ENCODE measurements around the gene MSI2. TPM values are rescaled to one million over a fixed set of nuclear protein-coding genes. Genes with fewer than 3 reads are reported as not detected.

The MSI2 gene
- total and polyA plus RNA-seq, 2 experiments from 2014 or later: 18.9 to 41.8 TPM

- Histone ChIP-seq H3K9me2 (ENCODE audit: insufficient read depth) (peaks cover 3% of the 10 kb centered on the region; the same call in 1 of the 2 replicates), H3K36me3 (ENCODE audit: insufficient read depth) (no peaks in the 10 kb centered on the region), H3K27ac (ENCODE audit: low read depth) (no peak overlapping the region), H3F3A (replicated peaks; ENCODE audit: low read depth) (no peaks in the 10 kb centered on the region), H3K79me2 (replicated peaks; ENCODE audit: insufficient read depth) (peaks cover 2% of the 10 kb centered on the region; the same call in 1 of the 2 replicates), H3K4me3 (no peak overlapping the region), H3K27me3 (ENCODE audit: insufficient read depth) (no peaks in the 10 kb centered on the region), H2AFZ (no peak overlapping the region), H3K4me2 (no peak overlapping the region), H4K20me1 (replicated peaks; ENCODE audit: insufficient read depth) (no peaks in the 10 kb centered on the region), H3K4me1 (ENCODE audit: insufficient read depth) (peaks cover 30% of the 10 kb centered on the region)
- Mint-ChIP-seq H3K36me3 (ENCODE audit: low read depth) (peaks cover 35% of the 10 kb centered on the region), H3K9me3 (peaks cover 16% of the 10 kb centered on the region; the same call in 2 of the 3 replicates), H3K4me1 (peaks cover 33% of the 10 kb centered on the region), H3K4me3 (no peak overlapping the region), H3K27me3 (ENCODE audit: insufficient read depth, low read depth, poor library complexity) (peaks cover 5% of the 10 kb centered on the region), H3K27ac (0 out of 2 replicates have a peak overlapping the region, but pooled peaks have one; percentile 44)
- no peak for DNase-seq (ENCODE audit: low spot score)
- TF ChIP-seq ETS1 (IDR thresholded peaks at IDR 0.05) (no peak), ZNF462 (CRISPR knock-in tag; IDR thresholded peaks at IDR 0.05) (no peak), EZH2 (IDR thresholded peaks at IDR 0.05; ENCODE audit: low read depth, unreplicated experiment) (no peak), POLR2AphosphoS5 (IDR thresholded peaks at IDR 0.05; ENCODE audit: low read depth) (no peak)
- no peak for ATAC-seq
Observed at GRCh38 chr17:57375770-57376225, 119.5 kb downstream of the MSI2 start.

- Mint-ChIP-seq H3K36me3 (ENCODE audit: low read depth) (peaks cover 34% of the 10 kb centered on the region), H3K27me3 (ENCODE audit: insufficient read depth, low read depth, poor library complexity) (peaks cover 5% of the 10 kb centered on the region), H3K9me3 (peaks cover 16% of the 10 kb centered on the region; the same call in 2 of the 3 replicates), H3K4me1 (peaks cover 43% of the 10 kb centered on the region), H3K4me3 (no peak overlapping the region), H3K27ac (no peak overlapping the region)
- no peak overlapping the region for H3K27ac ChIP-seq (ENCODE audit: low read depth)
- H3F3A ChIP-seq (replicated peaks; ENCODE audit: low read depth): no peaks in the 10 kb centered on the region
- no peak for ATAC-seq
- H3K4me3 ChIP-seq: no peak overlapping the region
- peaks cover 6% of the 10 kb centered on the region; the same call in 1 of the 2 replicates for H3K79me2 ChIP-seq (replicated peaks; ENCODE audit: insufficient read depth)
- H3K27me3 ChIP-seq (ENCODE audit: insufficient read depth): no peaks in the 10 kb centered on the region
- no peaks in the 10 kb centered on the region for H3K36me3 ChIP-seq (ENCODE audit: insufficient read depth)
- DNase-seq (ENCODE audit: low spot score): no peak
- H3K4me1 ChIP-seq (ENCODE audit: insufficient read depth): peaks cover 36% of the 10 kb centered on the region
- H2AFZ ChIP-seq: no peak overlapping the region
- peaks cover 3% of the 10 kb centered on the region; the same call in 1 of the 2 replicates for H3K9me2 ChIP-seq (ENCODE audit: insufficient read depth)
- H3K4me2 ChIP-seq: no peak overlapping the region
- no peaks in the 10 kb centered on the region for H4K20me1 ChIP-seq (replicated peaks; ENCODE audit: insufficient read depth)
- TF ChIP-seq NANOG (IDR thresholded peaks at IDR 0.05; ENCODE audit: borderline replicate concordance): no peak
- no peak for TF ChIP-seq EZH2 (IDR thresholded peaks at IDR 0.05; ENCODE audit: low read depth, unreplicated experiment)
- no peak for TF ChIP-seq CREB1 (CRISPR knock-in tag; IDR thresholded peaks at IDR 0.05; ENCODE audit: low read depth)
- TF ChIP-seq ZNF331 (CRISPR knock-in tag; IDR thresholded peaks at IDR 0.05; ENCODE audit: low read depth): no peak
- no peak for TF ChIP-seq JUNB (IDR thresholded peaks at IDR 0.05; ENCODE audit: unreplicated experiment)
- TF ChIP-seq STAT1 (IDR thresholded peaks at IDR 0.05; ENCODE audit: unreplicated experiment): no peak
- no peak for TF ChIP-seq ZNF114 (CRISPR knock-in tag; IDR thresholded peaks at IDR 0.05)
Observed at GRCh38 chr17:57377094-57377493, 120.8 kb downstream of the MSI2 start.

Measured in GM23338 (cell line).